HG03175 (cell line): ENCODE data around the gene STYXL1.
"Not testable (repeated sequence)": the region's sequence is repeated elsewhere in the genome, so short reads cannot be mapped to it uniquely, and the experiment has no call there.

Experiments
- ATAC-seq: cut with Tn5 transposase; IDR thresholded peaks from one replicate; pipeline ENCODE4 v1.9.1; 2021; ENCODE audit warnings: mild to moderate bottlenecking, moderate library complexity; ENCODE audit not compliant: unreplicated experiment

STYXL1 gene, protein sequence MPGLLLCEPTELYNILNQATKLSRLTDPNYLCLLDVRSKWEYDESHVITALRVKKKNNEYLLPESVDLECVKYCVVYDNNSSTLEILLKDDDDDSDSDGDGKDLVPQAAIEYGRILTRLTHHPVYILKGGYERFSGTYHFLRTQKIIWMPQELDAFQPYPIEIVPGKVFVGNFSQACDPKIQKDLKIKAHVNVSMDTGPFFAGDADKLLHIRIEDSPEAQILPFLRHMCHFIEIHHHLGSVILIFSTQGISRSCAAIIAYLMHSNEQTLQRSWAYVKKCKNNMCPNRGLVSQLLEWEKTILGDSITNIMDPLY

DNA sequence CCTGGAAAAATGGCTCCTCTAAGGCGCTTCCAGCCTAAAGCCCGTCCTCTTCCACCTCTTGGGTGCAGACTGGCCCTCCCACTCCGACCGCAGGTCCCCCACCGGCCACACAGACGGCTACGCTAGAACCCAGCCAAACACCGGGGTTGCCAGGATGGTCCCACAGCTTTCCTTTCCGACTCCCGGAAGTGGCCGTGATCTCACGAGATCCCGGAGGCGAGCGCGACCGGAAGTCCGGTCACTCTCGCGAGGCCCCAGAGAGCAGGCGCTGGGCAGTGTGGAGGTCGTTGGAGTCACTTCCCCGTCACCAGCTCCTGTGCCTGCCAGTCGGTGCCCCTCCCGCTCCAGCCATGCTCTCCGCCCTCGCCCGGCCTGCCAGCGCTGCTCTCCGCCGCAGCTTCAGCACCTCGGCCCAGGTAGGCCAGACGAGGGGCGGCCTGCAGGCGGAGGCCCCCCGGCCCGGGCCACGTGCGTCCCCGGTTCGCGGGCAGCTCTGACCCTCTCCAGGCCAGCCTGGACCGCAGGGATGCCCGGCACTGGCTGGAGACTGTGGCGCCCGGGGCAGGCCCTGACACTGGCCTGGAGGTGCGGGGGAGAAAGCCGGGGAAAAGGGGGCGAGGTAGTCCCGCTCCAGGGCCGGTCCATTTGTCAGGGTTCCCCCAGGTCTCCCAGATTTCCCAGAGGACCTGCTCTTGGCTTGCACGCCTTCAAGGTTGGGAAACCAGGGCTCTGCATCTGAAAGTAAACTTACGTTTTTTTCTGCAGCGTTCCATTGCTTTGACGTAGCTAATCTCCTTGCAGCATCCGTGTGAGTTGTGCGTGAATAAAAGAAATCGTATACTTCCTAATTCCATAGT lies at the start of gene STYXL1, which contains the start of gene MDH2:
Gene STYXL1, minus strand, starts transcription at position 190 of the 857 bp plus-strand sequence. CDS start 17,477 bp downstream, outside the sequence.
Gene MDH2, plus strand, starts transcription at position 296 of the 857 bp plus-strand sequence. Its CDS starts 55 bp downstream, at position 351.
- peak; percentile 91 for ATAC-seq

DNA sequence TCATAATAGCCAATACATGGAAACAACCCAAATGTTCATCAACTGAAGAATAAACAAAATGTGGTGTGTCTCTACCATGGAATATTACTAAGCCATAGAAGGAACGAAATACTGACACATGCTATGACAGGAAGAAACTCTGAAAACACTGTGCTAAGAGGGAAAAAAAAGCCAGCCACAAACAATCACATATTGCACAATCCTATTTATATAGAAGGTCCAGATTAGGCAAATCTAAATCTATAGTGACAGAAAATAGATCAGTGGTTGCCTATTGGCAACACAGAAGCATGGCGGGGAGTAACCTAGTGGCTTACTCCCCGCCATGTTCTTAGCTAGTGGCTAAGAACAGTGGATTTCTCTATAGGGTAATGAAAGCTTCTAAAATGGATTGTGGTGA lies 48.1 kb upstream of the STYXL1 start:
- no peak for ATAC-seq

DNA sequence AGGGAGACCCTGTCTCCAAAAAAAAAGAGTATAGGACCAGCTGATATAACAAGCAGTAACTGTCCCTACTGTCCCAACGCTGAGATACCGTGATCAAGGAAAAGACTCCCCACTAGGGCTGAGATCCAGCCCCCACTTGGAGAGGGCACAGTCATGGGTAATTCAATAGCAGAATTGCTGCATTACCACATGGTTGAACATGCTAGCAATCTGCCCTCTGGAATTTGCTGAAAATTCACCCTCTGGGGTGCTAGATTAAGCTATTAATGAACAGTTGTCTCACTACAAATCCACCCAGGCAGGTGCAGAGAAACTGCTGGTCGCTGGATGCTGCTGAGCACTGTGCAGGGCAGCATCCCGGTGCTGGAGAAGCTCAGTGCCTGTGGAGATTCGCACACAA lies 46.5 kb upstream of the STYXL1 start:
- ATAC-seq: not testable (repeated sequence)

DNA sequence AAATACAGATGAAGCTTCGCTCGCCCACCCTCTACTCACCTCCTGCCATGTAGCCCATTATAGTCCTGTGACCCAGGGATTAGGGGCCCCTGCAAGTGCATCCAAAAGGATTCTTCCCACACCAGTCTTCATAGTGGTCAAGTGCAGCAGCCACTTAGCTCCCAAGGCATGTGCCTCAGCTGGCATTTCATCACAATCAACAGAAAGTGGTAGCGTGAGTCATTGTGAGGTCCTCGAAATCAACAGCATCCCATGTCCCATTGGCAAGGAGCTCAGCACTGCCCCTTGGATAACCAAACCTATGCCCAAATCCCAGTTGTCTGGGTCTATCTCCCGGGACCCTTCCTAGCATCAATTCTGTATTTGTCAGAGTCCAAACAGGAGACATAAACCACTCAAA lies 45.7 kb upstream of the STYXL1 start:
- ATAC-seq: not testable (repeated sequence)

DNA sequence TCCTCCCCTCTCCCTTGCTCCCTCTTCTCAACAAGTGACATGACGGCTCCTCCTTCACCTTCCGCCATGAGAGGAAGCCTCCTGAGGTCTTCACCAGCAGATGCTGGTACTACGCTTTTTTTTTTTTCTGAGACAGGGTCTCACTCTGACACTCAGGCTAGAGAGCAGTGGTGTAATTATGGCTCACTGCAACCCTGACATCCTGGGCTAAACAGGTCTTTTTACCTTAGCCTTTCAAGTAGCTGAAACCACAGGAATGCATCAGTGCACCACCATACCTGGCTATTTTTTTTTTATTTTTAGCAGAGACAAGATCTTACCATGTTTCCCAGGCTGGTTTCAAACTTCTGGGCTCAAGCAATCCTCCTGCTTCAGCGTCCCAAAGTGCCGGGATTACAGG lies 43.7 kb upstream of the STYXL1 start:
- ATAC-seq: no peak

DNA sequence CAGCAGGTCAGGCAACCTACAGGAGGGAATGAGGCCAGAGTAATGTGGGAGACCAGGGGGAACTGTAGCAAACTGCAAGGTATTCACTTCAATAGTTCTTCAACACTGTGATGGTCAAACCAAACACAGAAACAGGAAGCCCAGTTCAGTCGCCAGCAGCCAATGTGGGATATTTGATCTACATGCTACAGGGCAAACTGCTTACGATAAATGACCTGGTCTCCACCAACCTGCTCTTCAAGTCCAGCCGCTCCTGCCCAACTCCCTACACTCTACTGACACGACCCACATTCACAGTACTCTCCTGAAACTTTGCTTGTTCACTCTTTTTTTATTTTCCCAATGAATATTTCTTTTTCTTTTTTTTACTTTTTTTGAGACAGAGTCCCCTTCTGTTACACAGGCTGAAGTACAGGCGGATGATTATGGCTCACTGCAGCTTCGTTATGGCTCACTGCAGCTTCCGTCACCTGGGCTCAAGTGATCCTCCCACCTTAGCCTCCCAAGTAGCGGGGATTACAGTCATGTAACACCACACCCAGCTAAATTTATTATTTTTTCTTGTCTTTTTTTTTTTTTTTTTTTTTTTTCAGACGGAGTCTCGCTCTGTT lies 42.2 kb upstream of the STYXL1 start:
- no peak for ATAC-seq

DNA sequence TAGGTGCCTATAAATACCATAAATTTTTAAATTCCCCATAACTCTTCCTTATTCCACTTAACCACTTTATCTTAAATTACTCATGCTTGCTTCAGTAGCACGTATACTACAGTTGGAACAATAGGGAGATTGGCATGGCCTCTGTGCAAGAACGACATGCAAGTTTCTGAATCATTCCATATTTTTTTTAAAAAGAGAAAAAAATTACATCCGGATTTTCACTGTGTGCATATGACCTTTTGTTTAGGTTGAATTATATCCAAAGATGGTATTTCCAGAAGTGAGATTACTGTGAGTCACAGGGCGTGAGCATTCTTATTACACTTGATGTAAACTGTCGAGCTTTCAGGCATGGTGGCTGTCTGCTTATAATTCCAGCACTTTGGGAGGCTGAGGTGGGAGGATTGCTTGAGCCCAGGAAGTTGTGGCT lies 39.6 kb upstream of the STYXL1 start:
- not testable (repeated sequence) for ATAC-seq

DNA sequence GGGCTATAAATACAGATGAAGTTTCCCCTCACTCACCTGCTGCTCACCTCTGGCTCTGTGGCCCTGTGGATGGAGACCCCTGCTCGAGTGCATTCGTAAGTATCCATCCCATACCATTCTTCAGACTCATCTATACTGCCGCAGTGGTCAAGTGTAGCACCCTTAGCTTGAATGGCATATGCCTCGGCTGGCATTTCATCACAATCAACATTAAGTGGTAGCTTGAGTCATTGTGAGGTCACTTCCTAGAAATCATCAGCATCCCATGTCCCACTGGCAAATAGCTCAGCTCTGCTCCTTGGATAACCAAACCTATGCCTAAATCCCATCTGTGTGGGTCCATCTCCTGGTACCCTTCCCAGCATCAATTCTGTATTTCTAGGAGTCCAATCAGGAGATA lies 38.3 kb upstream of the STYXL1 start:
- no peak for ATAC-seq

DNA sequence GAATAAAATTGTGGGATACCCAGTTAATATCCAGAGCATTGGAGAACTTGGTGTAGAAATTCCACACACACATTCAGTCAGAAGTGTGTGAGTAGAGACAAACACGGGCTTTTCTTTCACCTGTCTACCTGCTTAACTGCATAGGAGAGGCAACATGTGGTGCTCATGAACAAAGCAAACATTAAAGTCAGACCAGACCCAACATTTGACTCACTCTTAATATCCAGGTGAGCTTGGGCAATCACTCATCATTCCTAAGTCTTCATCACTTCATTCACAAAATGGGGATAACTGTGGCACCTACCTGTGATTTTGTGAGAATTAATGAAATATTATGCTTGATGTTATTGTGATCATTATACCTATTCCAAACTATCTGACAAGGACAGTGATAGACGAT lies 36.3 kb upstream of the STYXL1 start:
- not testable (repeated sequence) for ATAC-seq

DNA sequence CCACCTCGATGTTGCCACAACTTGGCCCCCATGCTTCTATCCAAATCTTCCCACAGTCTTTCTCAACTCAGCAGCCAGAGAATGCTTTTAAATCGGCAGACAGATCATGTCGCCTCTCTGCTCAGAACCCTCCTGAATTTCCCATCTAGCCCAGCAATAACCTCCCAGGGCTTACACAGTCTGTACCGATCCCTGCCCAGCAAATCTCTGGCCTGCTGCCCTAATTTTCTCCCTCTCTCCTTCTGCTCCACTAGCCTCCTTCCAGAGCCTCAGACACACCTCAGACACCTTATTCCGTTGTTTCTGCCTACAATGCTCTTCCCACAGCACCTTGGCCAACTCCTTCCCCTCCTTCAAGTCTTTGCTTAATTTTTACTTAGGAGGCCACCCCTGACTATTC lies 32.4 kb upstream of the STYXL1 start:
- ATAC-seq: no peak

DNA sequence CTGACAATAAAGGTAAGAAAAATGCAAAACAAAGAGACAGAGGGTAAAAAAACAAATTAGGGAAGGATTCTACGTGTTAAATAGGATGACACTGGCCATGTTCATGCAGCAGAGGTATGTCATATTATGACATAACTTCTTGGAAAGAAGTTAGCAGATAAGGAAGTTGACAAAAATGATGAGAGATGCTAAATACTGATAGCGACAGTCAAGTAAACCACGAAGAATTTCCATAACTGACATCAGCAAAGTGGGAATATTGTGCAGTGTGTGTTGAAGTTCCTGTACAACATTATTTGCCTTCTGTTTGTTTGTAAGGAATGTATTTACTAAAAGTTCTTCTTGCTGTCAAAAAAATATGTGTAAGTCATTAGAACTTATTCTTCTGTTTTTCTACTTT lies 29.6 kb upstream of the STYXL1 start:
- ATAC-seq: no peak

DNA sequence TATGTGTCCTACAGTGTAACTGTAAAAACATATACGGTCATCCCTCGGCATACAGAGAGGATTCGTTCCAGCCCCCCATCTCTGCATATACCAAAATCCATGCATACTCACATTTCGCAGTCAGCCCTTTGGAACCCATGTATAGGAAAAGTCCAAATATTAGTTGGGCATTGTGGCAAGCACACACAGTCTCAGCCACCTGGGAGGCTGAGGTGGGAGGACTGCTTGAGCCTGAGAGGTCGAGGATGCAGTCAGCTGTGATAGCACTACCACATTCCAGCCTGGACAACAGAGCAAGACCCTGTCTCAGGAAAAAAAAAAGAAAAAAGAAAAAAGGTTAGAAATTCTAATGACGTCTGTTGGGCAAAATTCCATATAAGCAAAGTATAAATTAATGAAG lies 29.2 kb upstream of the STYXL1 start:
- no peak for ATAC-seq

DNA sequence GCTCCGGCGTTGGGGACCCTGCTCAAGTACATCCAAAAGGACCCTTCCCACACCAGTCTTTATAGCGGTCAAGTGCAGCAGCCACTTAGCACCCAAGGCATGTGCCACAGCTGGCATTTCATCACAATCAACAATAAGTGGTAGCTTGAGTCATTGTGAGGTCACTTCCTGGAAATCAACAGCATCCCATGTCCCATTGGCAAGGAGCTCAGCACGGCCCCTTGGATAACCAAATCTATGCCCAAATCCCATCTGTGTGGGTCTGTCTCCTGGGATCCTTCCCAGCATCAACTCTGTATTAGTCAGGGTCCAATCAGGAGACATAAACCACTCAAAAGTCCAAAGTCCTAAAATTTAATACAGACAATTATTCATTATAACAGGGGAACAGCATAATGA lies 27.2 kb upstream of the STYXL1 start:
- no peak for ATAC-seq

DNA sequence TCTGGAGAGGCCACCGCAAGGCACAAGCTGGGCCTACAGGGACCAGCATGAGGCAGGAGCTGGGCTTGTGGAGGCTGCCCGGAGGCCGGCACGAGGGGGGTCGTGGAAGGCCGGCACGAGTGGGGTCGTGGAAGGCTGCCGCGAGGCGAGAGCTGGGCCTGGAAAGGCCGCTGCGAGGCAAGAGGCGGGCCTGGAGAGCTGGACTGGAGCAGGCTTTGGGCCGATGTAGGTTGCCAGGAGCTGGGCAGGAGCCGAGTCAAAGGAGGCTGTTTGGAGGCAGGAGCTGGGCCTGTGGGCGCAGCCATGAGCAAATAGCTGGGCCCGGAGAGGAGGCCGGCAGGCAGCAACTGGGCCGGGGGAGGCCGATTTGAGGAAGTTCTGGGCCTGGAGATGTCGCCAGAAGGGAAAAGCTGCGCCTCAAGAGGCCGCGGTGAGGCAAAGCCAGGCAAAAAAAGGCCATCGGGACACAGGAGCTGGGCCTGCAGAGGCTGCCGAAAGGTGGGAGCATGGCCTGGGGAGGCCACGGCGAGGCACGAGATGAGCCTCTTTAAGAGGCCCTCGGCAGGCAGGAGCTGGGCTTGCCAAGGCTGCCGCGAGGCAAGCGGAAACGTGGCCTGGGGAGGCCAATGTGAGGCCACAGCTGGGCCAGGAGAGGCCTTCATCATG lies 26.6 kb upstream of the STYXL1 start:
- no peak for ATAC-seq

DNA sequence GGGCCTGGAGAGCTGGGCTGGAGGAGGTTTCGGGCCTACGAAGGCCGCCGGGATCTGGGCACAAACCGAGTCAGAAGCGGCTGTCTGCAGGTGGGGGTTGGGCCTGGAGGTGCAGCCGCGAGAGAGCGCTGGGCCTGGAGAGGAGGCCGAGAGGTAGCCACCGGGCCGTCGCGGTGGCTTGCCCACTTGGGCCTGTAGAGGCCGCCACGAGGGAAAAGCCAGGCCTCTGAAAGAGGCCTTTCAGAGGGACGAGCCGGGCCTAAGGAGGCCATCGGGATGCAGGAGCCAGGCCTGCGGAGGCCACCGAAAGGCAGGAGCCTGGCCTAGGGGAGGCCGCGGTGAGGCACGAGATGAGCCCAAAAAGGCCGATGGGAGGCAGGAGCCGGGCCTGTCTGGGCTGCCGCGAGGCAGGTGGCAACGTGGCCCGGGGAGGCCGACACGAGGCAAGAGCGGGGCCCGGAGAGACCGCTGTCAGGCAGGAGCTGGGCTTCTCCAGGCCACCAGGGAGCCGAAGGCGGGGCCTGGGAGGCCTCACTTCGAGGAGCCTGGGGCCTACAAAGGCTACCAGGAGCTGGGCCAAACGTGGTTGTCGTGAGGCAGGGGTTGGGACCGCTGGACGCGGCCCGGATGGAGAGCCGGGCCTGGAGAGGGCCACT lies 25.7 kb upstream of the STYXL1 start:
- ATAC-seq: no peak

DNA sequence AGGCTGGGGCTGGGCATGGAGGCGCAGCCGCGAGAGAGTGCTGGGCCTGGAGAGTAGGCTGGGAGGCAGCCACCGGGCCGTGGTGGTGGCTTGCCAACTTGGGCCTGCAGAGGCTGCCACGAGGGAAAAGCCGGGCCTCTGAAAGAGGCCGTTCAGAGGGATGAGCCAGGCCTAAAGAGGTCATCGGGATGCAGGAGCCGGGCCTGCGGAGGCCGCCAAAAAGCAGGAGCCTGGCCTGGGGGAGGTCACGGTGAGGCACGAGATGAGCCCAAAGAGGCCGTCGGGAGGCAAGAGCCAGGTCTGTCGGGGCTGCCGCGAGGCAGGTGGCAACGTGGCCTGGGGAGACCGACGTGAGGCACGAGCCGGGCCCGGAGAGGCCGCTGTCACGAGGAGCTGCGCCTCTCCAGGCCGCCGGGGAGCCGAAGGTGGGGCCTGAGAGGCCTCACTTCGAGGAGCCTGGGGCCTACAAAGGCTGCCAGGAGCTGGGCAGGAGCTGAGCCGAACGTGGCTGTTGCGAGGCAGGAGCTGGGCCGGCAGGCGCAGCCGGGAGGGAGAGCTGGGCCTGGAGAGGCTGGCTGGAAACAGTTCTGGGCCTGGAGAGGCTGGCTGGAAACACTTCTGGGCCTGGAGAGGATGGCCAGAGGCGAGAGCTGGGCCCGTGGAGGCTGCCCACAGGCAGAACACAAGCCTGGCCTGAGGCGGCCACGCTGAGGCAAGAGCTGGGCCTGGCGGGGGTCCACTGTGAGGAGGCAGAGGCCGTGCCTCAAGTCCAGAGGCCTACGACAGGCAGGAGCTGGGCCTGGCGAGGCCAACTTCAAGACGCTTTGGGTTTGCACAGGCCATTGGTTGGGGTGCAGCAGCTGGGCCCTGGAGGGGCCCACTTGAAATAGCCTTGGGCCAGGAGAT lies 24.7 kb upstream of the STYXL1 start:
- no peak for ATAC-seq

DNA sequence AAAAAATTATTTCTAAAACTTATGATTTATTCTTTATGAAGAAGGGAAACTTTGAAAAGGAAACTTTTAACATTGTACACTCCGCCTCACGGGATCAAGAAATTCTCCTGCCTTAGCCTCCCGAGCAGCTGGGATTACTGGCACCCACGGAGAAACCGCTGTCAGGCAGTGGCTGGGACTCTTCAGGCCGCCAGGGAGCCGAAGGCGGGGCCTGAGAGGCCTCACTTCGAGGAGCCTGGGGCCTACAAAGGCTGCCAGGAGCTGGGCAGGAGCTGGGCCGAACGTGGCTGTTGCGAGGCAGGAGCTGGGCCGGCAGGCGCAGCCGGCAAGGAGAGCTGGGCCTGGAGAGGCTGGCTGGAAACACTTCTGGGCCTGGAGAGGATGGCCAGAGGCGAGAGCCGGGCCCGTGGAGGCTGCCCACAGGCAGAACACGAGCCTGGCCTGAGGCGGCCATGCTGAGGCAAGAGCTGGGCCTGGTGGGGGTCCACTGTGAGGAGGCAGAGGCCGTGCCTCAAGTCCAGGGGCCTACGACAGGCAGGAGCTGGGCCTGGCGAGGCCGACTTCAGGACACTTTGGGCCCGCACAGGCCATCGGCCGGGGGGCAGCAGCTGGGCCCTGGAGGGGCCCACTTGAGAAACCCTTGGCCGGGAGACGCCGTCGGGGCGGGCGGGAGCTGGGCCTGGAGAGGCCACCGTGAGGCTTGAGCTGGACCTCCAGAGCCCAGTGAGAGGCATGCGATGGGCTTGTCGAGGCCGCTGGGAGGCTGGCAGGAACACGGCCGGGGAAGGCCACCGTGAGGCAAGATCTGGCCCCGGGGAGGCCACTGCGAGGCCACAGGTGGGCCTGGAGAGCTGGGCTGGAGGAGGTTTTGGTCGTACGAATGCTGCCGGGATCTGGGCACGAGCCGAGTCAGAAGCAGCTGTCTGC lies 23.8 kb upstream of the STYXL1 start:
- ATAC-seq: no peak

DNA sequence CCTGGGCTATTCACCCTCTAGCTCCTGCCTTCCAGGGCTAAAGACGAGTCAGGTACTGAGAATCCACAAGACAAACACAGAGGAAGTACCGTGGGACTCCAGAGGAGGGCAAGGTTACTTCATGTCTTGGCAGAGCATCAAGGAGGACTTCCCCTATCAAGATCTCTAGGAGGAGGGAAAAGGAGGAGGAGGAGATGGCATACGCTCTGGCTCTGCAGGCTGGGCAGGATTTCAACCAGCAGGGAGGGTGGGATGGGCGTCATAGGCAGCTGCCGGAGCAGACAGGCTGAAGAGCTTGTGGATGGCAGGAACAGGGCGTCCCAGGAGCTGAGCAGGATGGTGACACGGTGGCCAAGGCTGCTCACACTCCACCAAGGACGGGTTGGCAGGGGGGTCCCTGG lies 21.4 kb upstream of the STYXL1 start:
- ATAC-seq: no peak
